ENCODE results near the gene FBXL12.
"Not testable (repeated sequence)": the region's sequence is repeated elsewhere in the genome, so short reads cannot be mapped to it uniquely, and the experiment has no call there.

The FBXL12 gene

DNA sequence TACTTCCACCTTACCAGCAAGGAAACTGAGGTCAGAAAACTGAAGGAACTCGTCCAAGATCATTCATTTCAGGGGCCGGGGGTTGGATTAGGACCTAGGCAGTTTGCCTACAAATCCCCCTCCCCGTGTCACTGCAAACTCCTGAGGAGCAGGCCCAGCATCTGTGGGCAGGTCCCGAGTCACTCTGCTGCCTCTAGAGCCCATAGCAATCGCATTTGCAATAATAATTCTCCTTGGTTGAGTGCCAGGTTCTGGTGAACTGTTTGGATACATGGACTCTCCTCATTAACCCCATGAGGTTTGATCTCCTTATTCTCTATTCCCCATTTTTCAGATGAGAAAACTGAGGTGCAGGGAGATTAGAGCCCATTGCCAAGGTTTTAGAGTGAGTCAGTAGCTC lies 17.1 kb upstream of the FBXL12 start:
- DNase-seq = no peak

DNA sequence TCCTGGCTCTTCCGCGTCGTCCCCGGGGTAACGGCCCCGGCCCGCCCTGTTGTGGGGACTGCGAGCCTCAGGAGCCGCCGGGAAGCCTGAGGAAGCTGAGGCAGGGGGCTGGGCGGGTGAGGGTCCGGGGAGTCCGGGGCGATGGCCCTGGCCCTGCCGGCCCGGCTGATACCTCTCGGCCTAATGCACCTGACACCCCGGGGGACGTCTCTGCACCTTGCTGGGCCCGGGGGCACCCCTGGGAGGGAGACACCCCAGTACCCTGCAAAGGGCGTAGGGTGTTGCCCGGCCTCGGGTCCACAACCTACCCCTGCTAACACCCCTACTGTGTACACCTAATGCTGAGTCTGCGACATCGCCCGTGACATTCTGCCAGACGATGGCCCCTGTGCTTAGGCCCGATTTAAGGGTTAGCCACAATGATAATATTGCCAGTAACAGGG lies 16.6 kb upstream of the FBXL12 start:
- DNase-seq = no peak

DNA sequence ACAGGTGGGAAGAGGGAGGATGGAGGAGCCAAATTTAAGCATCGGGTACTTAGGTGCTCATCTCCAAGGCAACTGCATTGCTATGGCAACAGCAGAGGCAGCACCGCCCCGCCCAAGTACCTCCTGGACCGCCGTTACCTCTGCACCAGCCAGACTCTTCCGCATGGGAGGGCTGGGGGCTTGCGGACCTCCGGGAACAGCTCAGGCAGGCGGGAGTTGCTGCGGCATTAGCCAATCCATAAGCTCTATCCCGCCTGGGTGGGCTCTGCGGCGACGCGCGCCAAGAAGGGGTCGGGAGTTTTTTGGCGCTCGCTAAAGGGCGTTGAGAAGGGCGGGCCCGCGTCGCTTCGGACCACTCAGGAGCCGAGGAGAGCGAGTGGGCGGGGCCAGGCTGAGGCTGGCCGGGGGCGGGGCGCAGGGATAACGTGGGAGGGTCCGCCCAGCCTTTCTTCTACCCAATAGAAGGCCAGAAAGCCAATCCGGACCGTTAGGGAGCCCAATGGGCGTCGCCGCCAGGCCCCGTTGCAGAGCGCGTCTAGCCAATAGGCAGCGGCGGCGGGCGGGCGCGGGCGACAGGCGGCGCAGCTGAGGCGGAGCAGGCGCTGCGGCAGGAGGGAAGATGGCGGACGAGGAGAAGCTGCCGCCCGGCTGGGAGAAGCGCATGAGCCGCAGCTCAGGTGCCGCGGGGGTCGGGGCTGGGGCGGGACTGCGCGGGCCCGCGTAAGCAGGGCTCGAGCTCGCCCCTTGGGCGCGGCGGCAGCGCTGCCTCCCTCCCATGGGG lies 16.0 kb upstream of the FBXL12 start, which contains the start of gene PIN1:
Gene PIN1, plus strand, starts transcription at position 593 of the 781 bp plus-strand sequence. Its CDS starts 27 bp downstream, at position 620.
- DNase-seq = peak; percentile 98

GRCh38 chr19:9834307-9834725 lies 15.4 kb upstream of the FBXL12 start:
- no peak for DNase-seq

DNA sequence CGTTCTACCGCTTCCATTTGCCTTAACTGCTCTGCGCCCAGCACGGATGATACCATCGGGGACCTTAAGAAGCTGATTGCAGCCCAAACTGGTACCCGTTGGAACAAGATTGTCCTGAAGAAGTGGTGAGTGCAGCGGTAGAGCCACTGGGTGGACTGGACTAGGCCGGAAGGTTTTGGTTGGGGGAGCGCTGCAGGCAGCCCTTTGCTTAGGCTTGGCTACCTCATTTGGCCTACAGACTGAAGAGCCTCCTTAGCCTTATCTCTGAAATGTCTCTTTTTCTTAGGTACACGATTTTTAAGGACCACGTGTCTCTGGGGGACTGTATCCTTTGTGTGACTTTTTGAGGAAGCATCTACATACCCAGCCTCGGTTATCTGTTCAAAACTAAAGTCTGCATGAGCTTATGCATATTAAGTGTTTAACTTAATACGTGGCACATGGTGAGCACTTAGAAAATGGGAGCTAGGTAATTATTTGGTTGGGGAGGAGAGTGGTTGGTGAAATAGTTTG lies 9.7 kb upstream of the FBXL12 start:
- no peak for DNase-seq

DNA sequence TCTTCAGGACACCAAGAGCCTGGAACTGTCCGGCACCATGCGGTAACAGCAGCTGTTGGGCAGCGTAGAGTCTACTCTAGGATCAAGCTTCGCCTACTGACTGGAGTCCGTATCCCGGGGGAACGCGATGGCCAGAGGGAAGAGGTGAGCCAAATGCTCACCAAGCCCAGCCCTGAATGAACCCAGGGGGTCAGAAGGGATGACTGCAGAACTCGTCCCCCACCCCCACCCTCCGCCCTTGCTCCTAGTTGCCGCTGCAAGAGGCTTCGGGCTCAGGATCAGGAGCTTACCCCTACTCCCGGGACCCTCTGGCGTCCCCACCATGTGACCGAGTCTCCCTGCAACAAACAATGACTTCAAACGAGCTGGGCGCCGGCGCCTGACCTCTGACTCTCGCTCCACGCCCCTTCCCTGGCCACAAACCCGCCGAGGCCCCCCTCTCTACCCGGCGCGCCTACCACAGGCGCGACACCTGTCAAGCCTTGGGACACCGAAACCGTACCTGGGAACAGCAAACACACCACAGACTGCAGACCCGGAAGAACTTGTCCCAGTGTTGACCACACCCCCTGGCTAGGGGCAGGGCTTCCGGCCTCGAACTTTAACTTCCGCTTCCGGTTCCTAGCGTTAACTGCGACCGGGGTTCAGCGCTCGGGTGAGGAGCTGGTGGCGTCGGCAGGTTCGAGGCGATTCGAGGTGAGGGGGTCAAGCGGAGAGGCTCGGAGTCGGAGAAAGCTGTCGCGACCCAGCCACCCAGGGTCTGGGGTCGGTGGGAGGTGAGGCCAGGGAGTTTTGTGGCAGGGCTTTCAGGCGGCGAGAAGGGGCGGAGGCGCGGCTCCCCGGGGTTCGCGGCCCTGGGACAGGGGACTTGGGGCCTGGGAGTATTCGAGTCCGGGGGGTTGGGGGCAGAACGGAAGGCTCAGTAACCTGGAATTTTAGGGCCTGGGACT lies 8.7 kb upstream of the FBXL12 start, which contains the start of gene UBL5:
Gene UBL5, plus strand, starts transcription at position 630 of the 950 bp plus-strand sequence. CDS start 420 bp downstream, outside the sequence.
- peak; percentile 85 for DNase-seq

- no peak for DNase-seq
These were observed 4.9 kb upstream of the FBXL12 start for GRCh38 chr19:9823816-9824215.

- DNase-seq = not testable (repeated sequence)
These were observed 1.2 kb upstream of the FBXL12 start for GRCh38 chr19:9820034-9820433.

DNA sequence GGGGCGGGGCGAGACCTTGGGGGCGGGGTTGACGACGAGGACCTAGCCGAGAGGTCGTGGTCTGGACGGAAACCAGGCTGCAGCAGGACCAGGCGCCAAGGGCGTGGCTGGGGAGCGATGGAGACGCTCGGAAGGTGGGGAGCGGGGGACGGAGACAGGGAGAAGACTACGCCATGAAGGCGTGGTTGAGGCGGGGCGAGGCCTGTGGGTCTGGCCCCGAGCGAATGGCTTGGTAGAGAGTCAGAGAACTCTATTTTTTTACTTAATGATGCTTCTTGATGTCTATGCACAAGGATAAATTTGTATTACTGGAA lies 674 bp upstream of the FBXL12 start:
- no peak for DNase-seq

DNA sequence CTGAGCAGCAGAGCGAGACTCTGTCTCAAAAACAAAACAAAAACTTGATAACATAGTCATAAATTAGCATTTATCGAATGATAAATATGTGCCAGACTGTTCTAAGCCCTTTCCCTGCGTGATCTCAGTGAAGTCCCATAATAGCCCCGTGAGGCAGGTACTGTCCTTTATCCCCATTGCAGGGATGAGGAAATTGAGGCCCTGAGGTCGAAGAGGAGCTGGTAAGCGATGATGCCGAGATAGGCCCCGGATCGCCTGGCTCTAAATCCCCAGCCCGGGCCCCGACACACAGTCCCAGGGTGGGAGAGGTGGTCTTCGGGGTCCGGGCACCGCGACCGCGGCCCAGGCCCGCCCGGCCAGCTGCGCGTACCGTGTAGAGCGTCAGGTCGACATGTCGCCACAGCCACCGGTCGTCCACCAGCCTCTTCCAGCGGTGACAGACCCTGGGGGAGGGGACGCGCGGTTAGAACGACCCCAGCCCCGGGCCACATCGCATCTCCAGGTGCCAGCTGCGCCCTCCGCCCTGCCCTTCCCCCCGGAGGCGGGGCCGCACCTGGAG lies 625 bp downstream of the FBXL12 start:
- no peak for DNase-seq

GRCh38 chr19:9811139-9811538 lies 7.7 kb downstream of the FBXL12 start:
- no peak for DNase-seq

GRCh38 chr19:9808855-9809824 lies 9.7 kb downstream of the FBXL12 start:
- no peak for DNase-seq

DNA sequence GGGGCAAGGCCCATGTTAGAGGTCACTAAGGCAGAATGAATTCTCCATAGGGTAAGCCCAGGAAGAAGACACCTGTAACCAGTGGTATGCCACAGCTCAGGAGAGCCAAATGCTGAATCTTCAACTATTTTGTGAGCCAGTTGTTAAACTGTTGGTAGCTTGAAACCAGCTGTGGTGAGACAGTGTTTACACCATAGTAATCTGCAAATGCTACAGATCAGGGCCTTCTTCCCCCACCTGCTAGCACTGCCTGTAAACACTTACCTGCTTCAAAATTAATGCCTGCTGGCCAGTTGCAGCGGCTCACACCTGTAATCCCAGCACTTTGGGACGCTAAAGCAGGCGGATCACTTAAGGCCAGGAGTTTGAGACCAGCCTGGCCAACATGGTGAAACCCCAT lies 12.1 kb downstream of the FBXL12 start:
- DNase-seq = no peak

- no peak for DNase-seq
These were observed 16.9 kb downstream of the FBXL12 start for GRCh38 chr19:9801976-9802375.

DNA sequence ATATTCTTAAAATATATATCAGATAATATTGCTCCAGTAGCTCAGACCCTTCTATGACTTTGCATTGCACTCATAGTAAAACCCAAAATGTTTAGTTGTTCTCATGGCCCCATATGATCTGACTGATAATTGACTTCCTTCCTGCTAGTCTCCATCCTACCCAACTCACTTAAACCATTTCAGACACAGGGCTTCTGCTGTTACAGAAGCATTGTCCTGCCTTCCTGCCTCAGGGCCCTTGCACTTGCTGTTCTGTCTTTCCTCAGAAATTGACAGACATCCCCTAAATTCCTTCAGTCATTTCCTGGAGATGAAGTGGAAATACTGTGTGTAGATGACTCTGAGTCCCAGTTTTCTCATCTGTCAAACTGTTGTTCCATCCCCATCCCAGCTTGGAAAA lies 19.7 kb downstream of the FBXL12 start:
- no peak for DNase-seq

DNA sequence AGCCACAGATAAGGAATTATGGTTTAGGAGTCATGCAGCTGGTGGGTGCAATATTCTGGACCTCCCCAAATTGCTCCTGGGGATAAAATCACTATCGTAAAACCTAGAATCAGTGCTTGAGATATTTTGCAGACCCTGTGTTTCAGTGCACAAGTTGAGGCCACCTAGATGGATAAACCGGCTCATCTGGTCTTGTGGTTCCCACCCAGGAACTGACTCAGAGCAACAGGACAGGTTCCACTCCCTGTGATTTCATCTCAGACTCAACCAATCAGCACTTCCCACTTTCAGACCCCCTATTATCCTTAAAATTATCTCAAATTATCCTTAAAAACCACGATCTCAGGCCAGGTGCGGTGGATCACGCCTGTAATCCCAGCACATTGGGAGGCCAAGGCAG lies 21.0 kb downstream of the FBXL12 start:
- DNase-seq = no peak

DNA sequence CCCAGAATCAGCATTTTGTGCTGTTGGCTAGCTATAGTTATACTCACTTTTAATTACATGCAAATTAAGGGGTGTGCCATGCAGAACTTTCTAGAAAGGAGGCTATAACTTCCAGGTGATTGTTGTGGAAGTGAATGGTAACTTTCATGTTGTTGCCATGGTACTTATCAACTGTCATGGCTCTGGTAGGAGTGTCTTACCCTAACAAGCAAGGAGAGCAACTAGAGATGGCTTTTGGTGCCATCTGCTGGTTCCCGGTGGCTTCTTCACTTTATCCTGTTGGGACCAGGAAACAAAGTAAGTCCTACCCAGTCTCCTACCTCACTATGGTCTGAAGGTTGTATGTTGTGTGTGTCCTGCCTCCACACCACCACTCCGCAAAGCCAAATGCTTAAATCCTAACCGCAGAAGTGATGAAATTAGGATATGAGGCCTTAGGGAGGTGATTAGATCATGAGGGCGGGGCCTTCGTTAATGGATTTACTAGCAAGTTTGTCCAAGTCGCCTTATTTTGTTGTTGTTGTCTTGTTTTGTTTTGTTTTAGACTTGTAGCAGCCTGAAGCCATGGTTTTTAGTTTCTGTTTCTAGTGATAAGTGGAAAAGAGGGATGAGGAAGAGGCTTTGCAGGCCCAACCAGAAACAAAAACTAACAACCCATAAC lies 22.6 kb downstream of the FBXL12 start:
- DNase-seq = peak; percentile 81

DNA sequence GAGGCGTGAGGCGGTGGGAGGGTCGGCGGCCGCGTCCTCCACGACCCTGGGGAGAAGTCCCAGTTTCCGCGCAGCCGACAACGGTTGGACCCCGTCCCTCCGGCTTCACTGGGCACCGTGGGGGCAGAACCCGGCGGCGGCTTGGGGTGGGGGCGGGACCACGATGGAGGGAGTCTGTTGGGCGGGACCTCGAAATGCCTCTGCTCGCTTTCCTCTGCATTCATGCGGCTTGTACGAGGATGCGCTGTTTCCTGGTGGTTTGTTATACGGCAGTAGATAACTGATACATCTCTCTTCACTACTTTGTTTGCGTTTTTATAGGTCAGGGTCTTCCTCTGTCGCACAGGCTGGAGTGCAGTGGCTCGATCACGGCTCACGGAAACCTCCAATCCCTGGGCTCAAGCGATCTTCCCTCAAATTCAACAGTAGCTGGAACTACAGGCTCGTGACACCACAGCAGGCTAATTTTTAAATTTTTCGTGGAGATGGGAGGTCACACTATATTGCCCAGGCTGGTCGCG lies 25.7 kb downstream of the FBXL12 start:
- DNase-seq = peak; percentile 47

GRCh38 chr19:9792206-9793070 lies 26.4 kb downstream of the FBXL12 start:
- peak; percentile 89 for DNase-seq
